Activated naive CD4-positive, alpha-beta T cell treated with anti-CD3 and anti-CD28 coated beads, Interleukin-2, amount 50 U/mL, for 24 hours (primary cell): Measurements from ENCODE around the gene CPT2.
A peak's percentile ranks its signal among the peaks of the same experiment; 100 is the strongest.

Experiments
- H3K27ac Mint-ChIP-seq: one replicate; pipeline ENCODE4 v1.8.0; 2021; ENCODE audit warnings: mild to moderate bottlenecking, mixed read lengths
- H3K27me3 Mint-ChIP-seq: one replicate; pipeline ENCODE4 v1.8.0; 2021; ENCODE audit warnings: mixed read lengths
- H3K36me3 Mint-ChIP-seq: one replicate; pipeline ENCODE4 v1.8.0; 2021; ENCODE audit warnings: mixed read lengths
- H3K4me1 Mint-ChIP-seq: one replicate; pipeline ENCODE4 v1.8.0; 2021; ENCODE audit warnings: mixed read lengths
- H3K4me3 Mint-ChIP-seq: one replicate; pipeline ENCODE4 v1.8.0; 2021; ENCODE audit warnings: mild to moderate bottlenecking, mixed read lengths
- H3K9me3 Mint-ChIP-seq: one replicate; pipeline ENCODE4 v1.8.0; 2021; ENCODE audit warnings: mixed read lengths

The CPT2 gene

DNA sequence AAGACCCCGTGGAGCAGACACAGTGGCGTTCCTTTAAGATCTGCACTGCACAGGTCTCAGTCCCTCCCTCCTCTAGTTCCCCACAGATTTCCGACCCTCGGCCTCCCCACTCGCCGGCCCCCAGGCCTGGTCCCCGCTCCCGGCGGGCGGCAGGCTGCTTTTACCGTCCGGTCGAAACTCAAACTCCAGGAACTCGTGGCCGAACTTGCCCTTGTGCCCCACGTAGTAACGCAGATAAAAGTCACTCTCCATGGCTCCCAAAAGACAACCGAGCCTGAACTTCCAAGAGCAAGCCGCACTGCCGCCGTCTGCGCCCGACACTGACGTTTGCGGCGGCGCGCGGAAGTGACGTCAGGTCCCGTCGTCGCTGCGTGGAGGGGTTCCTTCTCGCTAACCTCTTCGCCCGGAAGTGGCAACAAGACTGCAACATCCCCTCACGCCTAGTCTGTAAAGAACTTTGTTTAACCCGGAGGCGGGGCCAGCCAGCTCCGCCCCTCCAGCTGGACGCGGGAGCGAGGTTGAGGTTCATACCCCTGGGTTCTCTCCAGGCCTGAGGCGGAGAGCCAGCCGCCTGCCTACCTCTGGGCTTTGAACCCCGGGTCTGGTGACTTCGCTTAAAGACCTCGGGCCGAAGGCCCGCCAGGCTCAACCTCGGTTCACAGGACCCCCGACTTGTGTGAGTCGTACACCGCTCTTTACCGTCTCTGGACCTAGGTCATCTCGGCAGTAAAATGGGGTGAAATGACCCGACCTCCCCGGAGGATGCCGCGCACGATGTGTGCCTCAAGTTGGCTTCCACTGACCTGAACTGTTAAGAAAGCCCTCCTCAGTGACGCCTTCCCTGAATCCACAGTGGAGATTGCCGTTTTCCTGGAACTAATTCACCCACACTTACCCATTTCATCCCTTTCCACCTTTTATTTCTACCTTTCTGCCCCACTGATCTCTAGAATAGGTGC lies 41.9 kb downstream of the CPT2 start, which contains the start of gene MAGOH:
TSS of gene MAGOH (minus strand) at position 322 of the 959 bp plus-strand sequence. CDS start at position 252, 70 bp downstream.
- no peaks in the 10 kb centered on the region for H3K27me3 Mint-ChIP-seq
- H3K4me3 Mint-ChIP-seq: peak within 1 kb of the TSS; percentile 94
- H3K27ac Mint-ChIP-seq: peak within 1 kb of the TSS; percentile 94
- no peaks in the 10 kb centered on the region for H3K9me3 Mint-ChIP-seq
- peaks cover 3% of the 10 kb centered on the region for H3K36me3 Mint-ChIP-seq
- peaks cover 32% of the 10 kb centered on the region for H3K4me1 Mint-ChIP-seq

DNA sequence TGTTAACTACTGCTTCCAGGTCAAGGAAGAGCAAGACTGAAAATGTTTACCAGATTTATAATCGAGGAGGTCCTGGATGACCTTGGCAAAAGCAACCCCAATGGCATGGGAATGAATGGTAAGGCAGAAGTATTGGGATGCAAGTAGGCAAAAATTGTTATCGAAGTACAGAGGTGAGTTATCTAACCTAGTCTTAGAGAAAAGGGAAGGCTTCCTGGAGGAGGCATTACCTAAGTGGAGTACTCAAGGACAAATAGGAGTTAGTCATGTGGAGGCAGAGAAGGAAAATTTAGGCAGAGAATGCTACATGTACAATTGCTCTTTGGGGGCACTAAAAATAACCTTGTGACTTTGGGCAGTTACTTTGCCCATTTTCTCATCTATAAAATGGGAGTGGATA lies 45.2 kb downstream of the CPT2 start:
- Mint-ChIP-seq H3K4me1 (peaks cover 21% of the 10 kb centered on the region), H3K27me3 (no peaks in the 10 kb centered on the region), H3K9me3 (no peaks in the 10 kb centered on the region), H3K4me3 (no peak overlapping the region), H3K27ac (no peak overlapping the region), H3K36me3 (no peaks in the 10 kb centered on the region)

DNA sequence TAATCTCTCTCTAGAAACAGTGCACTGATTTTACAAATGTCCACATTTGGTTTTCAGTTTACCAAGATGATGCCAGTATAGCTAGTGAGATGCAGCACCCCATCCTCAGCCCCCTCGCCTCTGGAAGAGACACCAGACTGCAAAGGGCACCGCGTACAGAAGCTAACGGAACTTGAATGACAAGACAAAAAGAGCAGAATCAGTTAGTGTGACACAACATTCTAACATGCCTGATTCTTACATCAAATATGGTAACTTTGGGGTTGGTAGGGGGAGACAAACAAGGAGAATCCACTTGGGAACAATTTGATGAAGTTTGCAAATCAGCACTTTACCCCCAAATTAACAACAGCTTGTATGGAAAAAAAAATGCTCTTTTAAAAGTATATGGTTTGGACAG lies 45.8 kb downstream of the CPT2 start:
- Mint-ChIP-seq H3K4me3 (no peak overlapping the region), H3K27ac (no peak overlapping the region), H3K4me1 (peaks cover 17% of the 10 kb centered on the region), H3K9me3 (no peaks in the 10 kb centered on the region), H3K36me3 (no peaks in the 10 kb centered on the region), H3K27me3 (no peaks in the 10 kb centered on the region)

DNA sequence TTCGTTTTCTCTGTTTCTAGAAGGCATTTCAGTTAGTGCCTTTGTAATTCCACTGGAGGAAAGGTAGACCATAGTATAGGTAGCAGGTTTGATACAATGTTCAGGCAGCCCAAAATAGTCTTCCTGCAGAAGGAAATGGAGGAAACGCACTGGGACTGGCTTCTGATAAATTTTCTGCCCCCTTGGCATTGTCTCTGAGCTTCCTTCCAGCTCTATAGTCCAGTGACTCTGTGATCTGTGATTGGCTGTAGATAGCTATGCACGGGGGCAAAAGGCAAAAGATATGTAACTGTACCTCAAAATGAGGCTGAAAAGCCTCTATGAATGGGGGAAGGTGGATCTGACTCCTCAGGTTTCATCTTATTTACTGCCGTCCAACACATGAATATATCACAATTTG lies 47.5 kb downstream of the CPT2 start:
- Mint-ChIP-seq H3K4me1 (peaks cover under 1% of the 10 kb centered on the region), H3K4me3 (no peak overlapping the region), H3K9me3 (no peaks in the 10 kb centered on the region), H3K27ac (no peak overlapping the region), H3K36me3 (peaks cover 2% of the 10 kb centered on the region), H3K27me3 (no peaks in the 10 kb centered on the region)

DNA sequence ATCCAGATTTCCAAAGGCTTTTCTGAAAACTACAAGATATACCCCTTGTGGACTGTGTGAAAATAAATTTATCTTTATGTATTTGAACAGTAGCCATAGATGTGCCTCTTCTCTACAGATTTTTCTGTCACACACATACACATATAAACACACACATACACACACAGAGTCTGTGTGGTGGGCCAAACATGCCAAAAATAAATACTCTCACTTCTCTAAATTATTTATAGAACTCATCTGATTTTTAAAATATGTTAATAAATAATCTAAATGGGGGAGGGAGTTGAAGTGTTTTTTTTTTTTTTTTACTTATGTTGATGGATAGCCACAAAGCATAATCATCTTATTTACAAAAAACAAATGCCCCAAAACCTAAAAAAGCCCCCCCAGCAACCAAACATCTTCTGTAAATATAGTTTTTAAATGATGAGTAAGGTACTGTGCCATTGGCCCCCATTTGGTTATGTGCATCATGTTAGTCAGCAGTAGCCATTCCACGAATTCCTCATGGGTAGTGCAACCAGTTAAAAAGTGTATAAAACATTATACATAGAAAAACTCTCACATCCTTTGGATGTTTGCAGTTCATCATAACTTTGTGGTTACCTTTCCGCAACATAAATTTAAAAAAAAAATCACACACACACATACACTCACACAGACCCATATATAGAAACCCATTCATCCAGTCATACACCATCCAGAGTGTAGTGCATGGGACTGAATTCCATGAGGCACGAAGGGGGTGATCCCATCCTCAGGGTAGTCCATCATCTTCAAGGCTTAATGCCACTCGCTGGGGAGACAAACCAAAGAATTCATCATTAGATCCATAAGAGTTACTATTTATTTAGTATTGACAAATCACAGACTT lies 49.9 kb downstream of the CPT2 start:
- Mint-ChIP-seq H3K27ac (no peak overlapping the region), H3K9me3 (no peaks in the 10 kb centered on the region), H3K27me3 (no peaks in the 10 kb centered on the region), H3K4me3 (no peak overlapping the region), H3K4me1 (no peaks in the 10 kb centered on the region), H3K36me3 (peaks cover 9% of the 10 kb centered on the region)

DNA sequence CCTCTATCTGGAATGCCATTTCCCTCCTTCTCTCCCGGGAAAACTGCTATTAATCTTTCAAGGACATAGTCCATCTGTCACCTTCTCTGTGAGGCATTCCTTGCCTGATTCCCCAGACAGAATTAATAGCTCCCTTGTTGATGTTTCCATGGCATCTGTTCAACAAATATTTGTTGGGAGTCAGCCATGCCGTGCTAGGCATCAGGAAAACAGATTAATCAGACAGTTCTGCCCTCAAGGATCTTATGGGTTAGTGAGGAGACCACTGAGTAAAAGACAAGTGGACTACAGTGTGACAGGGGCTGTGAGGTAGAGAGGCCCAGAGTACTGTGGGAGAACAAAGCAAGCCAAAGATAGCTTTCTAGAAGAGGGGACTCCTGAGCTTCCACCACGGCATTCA lies 53.1 kb downstream of the CPT2 start:
- H3K9me3 Mint-ChIP-seq: no peaks in the 10 kb centered on the region
- H3K27me3 Mint-ChIP-seq: no peaks in the 10 kb centered on the region
- peaks cover 12% of the 10 kb centered on the region for H3K36me3 Mint-ChIP-seq
- no peak overlapping the region for H3K27ac Mint-ChIP-seq
- no peaks in the 10 kb centered on the region for H3K4me1 Mint-ChIP-seq
- H3K4me3 Mint-ChIP-seq: no peak overlapping the region

DNA sequence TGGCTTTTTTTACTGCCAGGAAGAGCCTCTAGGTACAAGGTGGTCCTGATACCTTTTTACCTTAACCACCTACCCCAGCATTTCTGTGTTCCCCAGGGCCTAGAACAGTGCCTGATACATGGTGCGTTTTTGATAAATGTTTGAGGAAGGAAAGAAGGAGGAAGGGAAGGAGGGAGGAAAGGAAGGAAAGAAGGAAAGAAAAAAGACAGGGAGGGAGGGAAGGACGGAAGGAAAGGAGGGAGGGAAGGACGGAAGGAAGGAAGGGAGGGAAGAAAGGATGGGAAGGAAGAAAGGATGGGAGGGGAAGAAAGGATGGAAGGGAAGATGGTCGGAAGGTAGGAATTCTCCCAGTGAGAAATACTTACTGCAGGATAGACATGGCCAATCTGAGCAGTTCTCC lies 53.7 kb downstream of the CPT2 start:
- H3K27me3 Mint-ChIP-seq: no peaks in the 10 kb centered on the region
- H3K4me3 Mint-ChIP-seq: no peak overlapping the region
- no peak overlapping the region for H3K27ac Mint-ChIP-seq
- peaks cover 12% of the 10 kb centered on the region for H3K36me3 Mint-ChIP-seq
- no peaks in the 10 kb centered on the region for H3K4me1 Mint-ChIP-seq
- no peaks in the 10 kb centered on the region for H3K9me3 Mint-ChIP-seq

DNA sequence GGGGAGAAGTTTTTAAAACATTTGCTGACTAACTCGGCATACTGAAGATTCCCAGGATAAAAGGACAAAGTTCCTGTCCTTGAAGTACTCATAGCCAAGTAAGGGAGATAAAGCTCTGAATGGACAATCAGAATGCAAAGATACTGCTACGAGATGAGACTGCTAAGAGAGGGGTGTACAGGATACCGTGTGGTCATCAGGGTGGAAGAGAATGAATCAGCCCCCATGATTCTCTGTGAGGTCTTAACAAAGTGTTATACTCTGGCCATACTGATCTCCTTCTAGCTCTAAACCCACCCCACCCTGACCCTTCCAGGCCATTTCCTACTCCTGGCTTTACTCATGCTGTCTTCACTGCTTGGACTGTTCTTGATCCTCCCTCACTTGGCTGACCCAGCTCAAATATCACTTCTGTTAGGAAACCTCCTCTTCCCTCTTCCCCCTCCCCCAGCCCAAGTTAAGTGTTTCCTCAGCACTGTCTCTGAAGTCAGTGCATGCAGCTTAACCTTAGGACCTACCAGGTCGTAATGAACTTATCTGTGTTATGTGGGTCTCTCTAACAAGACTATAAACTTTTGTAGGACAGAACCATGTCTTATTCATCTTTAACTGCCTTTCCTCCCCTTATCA lies 57.5 kb downstream of the CPT2 start:
- H3K36me3 Mint-ChIP-seq: peaks cover 12% of the 10 kb centered on the region
- H3K9me3 Mint-ChIP-seq: no peaks in the 10 kb centered on the region
- no peaks in the 10 kb centered on the region for H3K27me3 Mint-ChIP-seq
- H3K4me1 Mint-ChIP-seq: no peaks in the 10 kb centered on the region
- H3K4me3 Mint-ChIP-seq: no peak overlapping the region
- no peak overlapping the region for H3K27ac Mint-ChIP-seq

DNA sequence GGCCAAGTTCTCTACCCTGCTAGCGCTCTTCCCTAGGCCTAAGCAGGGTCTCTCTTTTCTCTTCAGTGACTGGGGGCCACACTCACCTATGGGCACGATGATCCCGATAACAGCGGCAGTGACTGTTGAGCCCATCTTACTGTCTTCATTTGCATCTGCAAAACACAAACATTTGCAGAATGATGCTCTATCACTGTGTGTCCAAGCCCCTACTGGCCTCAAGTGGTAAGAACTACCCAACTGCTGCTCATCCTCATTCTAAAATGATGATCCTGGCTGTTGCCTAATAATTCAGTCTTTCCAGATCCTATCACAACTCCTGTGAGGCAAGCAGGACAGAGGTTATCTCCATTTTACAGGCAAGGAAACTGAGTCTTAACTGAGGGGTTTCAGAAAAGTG lies 58.4 kb downstream of the CPT2 start:
- H3K4me1 Mint-ChIP-seq: no peaks in the 10 kb centered on the region
- H3K4me3 Mint-ChIP-seq: no peak overlapping the region
- H3K9me3 Mint-ChIP-seq: no peaks in the 10 kb centered on the region
- no peak overlapping the region for H3K27ac Mint-ChIP-seq
- peaks cover 12% of the 10 kb centered on the region for H3K36me3 Mint-ChIP-seq
- H3K27me3 Mint-ChIP-seq: no peaks in the 10 kb centered on the region

DNA sequence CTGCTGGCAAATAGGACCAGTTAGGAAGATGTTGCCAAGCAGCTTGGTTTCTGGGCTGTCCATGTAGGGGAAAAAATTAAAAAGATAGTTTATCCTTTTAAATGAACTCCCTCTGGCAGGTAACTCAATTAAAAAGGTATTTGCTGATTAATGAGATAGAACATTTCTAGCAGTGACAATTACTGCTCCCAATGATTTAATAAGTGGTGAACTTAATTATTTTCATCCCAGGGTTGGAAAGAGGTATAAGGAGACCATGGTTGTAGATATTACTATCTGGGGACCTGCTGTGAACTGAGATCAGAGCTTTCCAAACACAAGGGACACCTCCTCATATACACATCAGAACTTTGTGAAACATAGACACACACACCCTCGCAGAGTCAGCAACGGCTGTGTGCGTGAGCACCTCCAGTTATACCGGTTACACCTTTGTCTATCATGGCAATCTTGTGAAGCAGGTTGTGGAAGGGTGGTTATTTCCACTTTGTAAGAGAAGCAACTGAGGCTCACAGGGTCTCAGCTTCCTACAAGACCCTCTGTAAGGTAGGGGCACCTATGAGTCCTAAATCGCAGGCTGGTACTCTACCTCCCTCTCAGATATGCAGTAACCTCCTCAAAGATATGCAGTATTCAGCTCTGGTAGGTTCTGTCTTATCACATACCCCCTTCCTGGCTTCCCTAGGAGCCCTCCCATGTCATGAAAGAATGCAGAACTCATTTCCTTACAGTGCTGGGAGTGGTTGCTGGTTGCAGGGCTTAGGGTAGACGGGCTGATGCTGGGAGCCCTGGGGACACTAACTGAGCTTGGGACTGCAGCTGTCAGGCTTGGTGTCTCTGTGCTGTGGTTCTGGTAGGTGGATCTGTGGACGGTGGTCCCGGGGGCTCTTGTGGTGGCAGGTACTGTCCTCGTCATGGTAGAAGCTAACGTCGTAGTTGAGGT lies 60.2 kb downstream of the CPT2 start:
- Mint-ChIP-seq H3K4me3 (no peak overlapping the region), H3K9me3 (no peaks in the 10 kb centered on the region), H3K27me3 (no peaks in the 10 kb centered on the region), H3K4me1 (no peaks in the 10 kb centered on the region), H3K27ac (no peak overlapping the region), H3K36me3 (peaks cover 7% of the 10 kb centered on the region)

DNA sequence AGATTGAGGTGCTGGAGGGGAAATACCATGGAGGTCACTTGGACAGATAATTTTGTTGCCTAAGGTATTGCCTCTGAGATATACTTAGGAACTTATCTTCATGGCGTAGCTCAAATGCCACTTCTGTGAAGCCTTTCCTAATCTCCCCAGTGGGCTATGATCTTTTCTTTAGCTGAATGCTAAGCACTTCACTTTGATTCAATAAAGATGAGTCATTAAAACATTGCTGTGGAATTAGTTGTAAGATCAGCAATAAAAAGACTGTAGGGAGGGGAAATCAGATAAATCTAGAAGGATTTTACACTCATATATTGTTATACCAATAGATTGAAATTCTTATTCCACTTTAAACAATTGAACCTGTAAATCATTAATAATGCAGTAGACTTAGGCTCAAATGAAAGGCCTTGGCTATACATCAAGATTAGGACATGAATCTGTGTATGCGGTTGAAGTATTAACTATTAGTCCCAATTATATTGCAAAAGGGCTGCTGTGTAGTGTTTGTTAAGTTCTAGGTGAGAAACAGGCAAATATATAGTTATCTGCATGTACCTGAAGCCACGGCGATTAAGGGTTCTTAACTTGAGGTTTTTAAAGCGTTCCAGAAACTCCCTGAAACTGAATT lies 60.9 kb downstream of the CPT2 start:
- no peaks in the 10 kb centered on the region for H3K9me3 Mint-ChIP-seq
- H3K4me3 Mint-ChIP-seq: no peak overlapping the region
- peaks cover 6% of the 10 kb centered on the region for H3K36me3 Mint-ChIP-seq
- H3K27ac Mint-ChIP-seq: no peak overlapping the region
- H3K27me3 Mint-ChIP-seq: no peaks in the 10 kb centered on the region
- H3K4me1 Mint-ChIP-seq: no peaks in the 10 kb centered on the region

DNA sequence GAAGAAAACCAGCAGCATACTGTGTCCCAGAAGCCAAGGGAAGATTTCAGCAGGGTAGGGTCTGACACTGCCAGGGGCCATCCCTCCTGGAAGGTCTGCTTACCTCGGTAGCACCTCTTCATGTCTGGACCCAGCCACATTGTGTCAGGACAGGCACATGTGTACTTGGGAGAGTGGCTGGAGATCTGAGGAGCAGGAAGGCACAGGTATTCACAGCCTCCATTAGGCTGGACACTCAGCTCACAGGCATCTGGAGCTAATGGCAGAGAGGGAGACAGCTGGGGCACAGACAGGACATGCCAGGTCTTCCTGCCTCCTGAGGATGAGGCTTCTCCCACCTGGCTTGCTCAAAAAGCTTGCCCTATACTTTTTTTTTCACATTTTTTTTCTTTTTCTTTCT lies 61.6 kb downstream of the CPT2 start:
- H3K36me3 Mint-ChIP-seq: peaks cover 4% of the 10 kb centered on the region
- H3K4me1 Mint-ChIP-seq: no peaks in the 10 kb centered on the region
- no peaks in the 10 kb centered on the region for H3K27me3 Mint-ChIP-seq
- H3K27ac Mint-ChIP-seq: no peak overlapping the region
- no peak overlapping the region for H3K4me3 Mint-ChIP-seq
- H3K9me3 Mint-ChIP-seq: no peaks in the 10 kb centered on the region

DNA sequence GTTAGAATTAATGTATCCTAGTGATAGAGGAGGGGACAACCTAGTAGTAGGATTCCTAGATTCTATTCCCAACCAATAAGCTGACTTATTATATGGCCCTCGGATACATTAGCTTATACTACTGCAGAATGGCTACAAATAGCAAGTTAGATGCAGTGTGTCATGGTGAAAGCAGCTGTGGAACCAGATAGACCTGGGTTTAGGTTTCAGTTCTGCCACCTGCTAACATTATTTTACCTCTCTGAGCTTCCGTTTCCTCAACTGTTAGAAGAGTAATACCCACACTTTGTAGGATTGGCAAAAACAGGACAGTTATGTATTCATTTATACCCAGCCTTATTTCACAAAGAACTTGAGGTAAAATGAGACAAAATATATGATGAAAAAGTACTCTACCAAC lies 63.3 kb downstream of the CPT2 start:
- Mint-ChIP-seq H3K9me3 (no peaks in the 10 kb centered on the region), H3K36me3 (peaks cover 9% of the 10 kb centered on the region), H3K4me3 (no peak overlapping the region), H3K27me3 (no peaks in the 10 kb centered on the region), H3K4me1 (no peaks in the 10 kb centered on the region), H3K27ac (no peak overlapping the region)

DNA sequence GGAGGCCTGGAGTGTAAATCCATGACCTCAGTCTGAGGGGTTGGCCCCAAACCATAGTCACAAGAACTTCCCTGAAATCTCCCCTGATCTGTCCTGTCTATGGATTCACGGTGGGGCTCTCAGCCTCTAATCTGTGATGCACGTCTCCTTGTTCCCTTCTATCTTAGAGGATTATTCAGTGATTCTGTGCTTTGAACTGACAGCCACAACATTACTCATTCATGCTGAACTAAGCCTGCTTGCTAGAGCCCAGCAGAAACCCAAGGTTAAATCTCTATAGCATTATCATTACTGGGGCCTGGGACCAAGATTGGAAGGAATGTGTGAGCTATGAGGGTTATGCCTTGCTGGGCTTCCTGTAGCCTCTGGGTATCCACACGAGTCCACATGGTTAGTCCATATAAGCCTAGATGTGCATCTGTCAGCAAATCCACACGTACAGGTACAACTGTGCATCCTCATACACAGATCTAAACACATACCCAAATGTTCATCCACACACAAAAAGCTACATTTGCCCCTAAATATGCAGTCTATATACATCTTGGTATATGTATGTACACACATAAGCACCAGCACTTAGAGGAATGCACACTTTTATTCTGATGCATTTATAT lies 64.1 kb downstream of the CPT2 start:
- H3K4me3 Mint-ChIP-seq: no peak overlapping the region
- peaks cover 16% of the 10 kb centered on the region for H3K36me3 Mint-ChIP-seq
- H3K9me3 Mint-ChIP-seq: no peaks in the 10 kb centered on the region
- H3K27ac Mint-ChIP-seq: no peak overlapping the region
- H3K4me1 Mint-ChIP-seq: no peaks in the 10 kb centered on the region
- H3K27me3 Mint-ChIP-seq: no peaks in the 10 kb centered on the region
